GM19099 (cell line): ENCODE results near the gene TANGO2.

Experiments
- POLR2A ChIP-seq: IDR thresholded peaks from 3 replicates; pipeline ENCODE4 v1.6.1; 2011; ENCODE audit warnings: low read depth; ENCODE audit not compliant: insufficient read length; ENCODE audit errors: extremely low read depth

Gene TANGO2

GRCh38 chr22:20021196-20022181, 579 bp downstream of the TANGO2 start:
- no peak for TF ChIP-seq POLR2A

- TF ChIP-seq POLR2A: no peak
Measured at GRCh38 chr22:20022231-20022977, 1.5 kb downstream of the TANGO2 start.

- TF ChIP-seq POLR2A: no peak
Measured at GRCh38 chr22:20022978-20023613, 2.2 kb downstream of the TANGO2 start.

- no peak for TF ChIP-seq POLR2A
Measured at GRCh38 chr22:20024225-20024624, 3.3 kb downstream of the TANGO2 start.

- no peak for TF ChIP-seq POLR2A
Measured at GRCh38 chr22:20024650-20025397, 3.9 kb downstream of the TANGO2 start.

- no peak for TF ChIP-seq POLR2A
Measured at GRCh38 chr22:20025401-20026203, 4.7 kb downstream of the TANGO2 start.

- no peak for TF ChIP-seq POLR2A
Measured at GRCh38 chr22:20026204-20026908, 5.4 kb downstream of the TANGO2 start.

GRCh38 chr22:20026996-20027601, 6.2 kb downstream of the TANGO2 start:
- TF ChIP-seq POLR2A: no peak

- no peak for TF ChIP-seq POLR2A
Measured at GRCh38 chr22:20027966-20028854, 7.3 kb downstream of the TANGO2 start.

GRCh38 chr22:20028855-20029549, 8.1 kb downstream of the TANGO2 start:
- TF ChIP-seq POLR2A: no peak

GRCh38 chr22:20029550-20030225, 8.8 kb downstream of the TANGO2 start:
- TF ChIP-seq POLR2A: no peak
